Right lung (tissue), 5 donors: ENCODE data around the gene MICAL2. TPM values are rescaled to one million over a fixed set of nuclear protein-coding genes. Genes with fewer than 3 reads are reported as not detected.

ENCODE experiments used
- DNase-seq, 2 donors: peaks; one replicate each; pipeline ENCODE4 v3.0.0-alpha.2; 2013
- polyA plus RNA-seq, 5 donors: library from polyadenylated mRNA; unstranded; fragments of 120-200 nt; gene quantifications; one replicate each; pipeline versions ENCODE4 v1.2.1 to v1.2.3, GENCODE V29; 2013; ENCODE audit warnings: inconsistent platforms in 1 of 5, low replicate concordance in 1 of 5; ENCODE audit not compliant: insufficient read length in 5 of 5, insufficient read depth in 1 of 5

The MICAL2 gene
- polyA plus RNA-seq, 5 donors = 46.5 to 120 (median 63.1) TPM

GRCh38 chr11:12186701-12187100 is 76.3 kb downstream of the MICAL2 start:
- DNase-seq = no peak

- no peak for DNase-seq
These were observed 77.0 kb downstream of the MICAL2 start for GRCh38 chr11:12187399-12187798.

- no peak for DNase-seq
These were observed 78.3 kb downstream of the MICAL2 start for GRCh38 chr11:12188548-12189317.

GRCh38 chr11:12189543-12190235 is 79.3 kb downstream of the MICAL2 start:
- DNase-seq = no peak

GRCh38 chr11:12190511-12190910 is 80.1 kb downstream of the MICAL2 start:
- DNase-seq = no peak

- no peak for DNase-seq
These were observed 82.6 kb downstream of the MICAL2 start for GRCh38 chr11:12192794-12193514.

- DNase-seq = no peak
These were observed 83.3 kb downstream of the MICAL2 start for GRCh38 chr11:12193515-12194336.

- no peak for DNase-seq
These were observed 85.4 kb downstream of the MICAL2 start for GRCh38 chr11:12195768-12196167.

GRCh38 chr11:12196308-12196707 is 85.9 kb downstream of the MICAL2 start:
- no peak for DNase-seq

GRCh38 chr11:12196872-12197271 is 86.5 kb downstream of the MICAL2 start:
- no peak for DNase-seq

- DNase-seq = no peak
These were observed 88.1 kb downstream of the MICAL2 start for GRCh38 chr11:12198251-12199222.

GRCh38 chr11:12199231-12199948 is 89.0 kb downstream of the MICAL2 start:
- DNase-seq = no peak

- DNase-seq = no peak
These were observed 90.0 kb downstream of the MICAL2 start for GRCh38 chr11:12200279-12200990.

- DNase-seq = peak in 1 of 2 donors; percentile 61
These were observed 90.9 kb downstream of the MICAL2 start for GRCh38 chr11:12200991-12201985.

- no peak for DNase-seq
These were observed 92.4 kb downstream of the MICAL2 start for GRCh38 chr11:12202661-12203310.

GRCh38 chr11:12204506-12204905 is 94.1 kb downstream of the MICAL2 start:
- DNase-seq = no peak

GRCh38 chr11:12205330-12205729 is 94.9 kb downstream of the MICAL2 start:
- no peak for DNase-seq
